ENCODE data around the gene LRP5.

GRCh38 chr11:68321293-68322051 lies 9.1 kb downstream of the LRP5 start:
- TF ChIP-seq CTCF (conservative IDR thresholded peaks at IDR 0.05; ENCODE audit: low read depth, low read length) = no peak
- no peak for TF ChIP-seq EZH2 (IDR thresholded peaks at IDR 0.05; ENCODE audit: borderline replicate concordance, low read depth, low read length, poor library complexity, severe bottlenecking)
